Left forelimb (tissue), 1 donor: ENCODE measurements around the gene FAM135A.
"Not testable (repeated sequence)": the region's sequence is repeated elsewhere in the genome, so short reads cannot be mapped to it uniquely, and the experiment has no call there.

ENCODE experiments used
- DNase-seq: peaks from one replicate; pipeline ENCODE4 v3.0.0-alpha.2; 2018; ENCODE audit warnings: low spot score

FAM135A gene

DNA sequence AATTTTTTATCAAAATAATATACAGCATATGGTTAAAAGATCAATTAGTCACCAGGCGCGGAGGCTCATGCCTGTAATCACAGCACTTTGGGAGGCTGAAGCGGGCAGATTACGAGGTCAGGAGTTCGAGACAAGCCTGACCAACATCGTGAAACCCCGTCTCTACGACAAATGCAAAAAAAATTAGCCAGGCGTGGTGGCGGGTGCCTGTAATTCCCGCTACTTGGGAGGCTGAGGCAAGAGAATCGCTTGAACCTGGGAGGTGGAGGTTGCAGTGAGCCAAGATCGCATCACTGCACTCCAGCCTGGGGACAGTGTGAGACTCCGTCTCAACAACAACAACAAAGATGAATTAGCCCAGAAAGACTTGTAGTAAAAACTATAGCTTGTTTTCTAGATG is 46.4 kb downstream of the FAM135A start:
- not testable (repeated sequence) for DNase-seq

DNA sequence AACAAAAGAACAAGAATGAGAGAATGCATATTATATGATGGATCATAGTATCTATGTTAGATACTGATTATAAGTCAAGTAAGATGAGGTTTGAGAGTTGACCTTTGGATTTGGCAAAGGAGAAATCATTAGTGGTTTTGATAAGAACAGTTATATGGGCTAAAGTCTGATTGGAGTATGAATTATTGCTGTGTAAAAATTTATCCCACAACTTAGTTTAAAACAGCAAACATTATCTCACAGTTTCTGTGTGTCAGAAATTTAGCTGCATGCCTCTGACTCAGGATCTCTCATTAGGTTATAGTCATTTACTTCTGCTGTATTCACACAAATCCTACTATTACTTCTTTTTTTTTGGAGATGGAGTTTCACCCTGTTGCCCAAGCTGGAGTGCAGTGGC is 56.7 kb downstream of the FAM135A start:
- DNase-seq, result no peak

DNA sequence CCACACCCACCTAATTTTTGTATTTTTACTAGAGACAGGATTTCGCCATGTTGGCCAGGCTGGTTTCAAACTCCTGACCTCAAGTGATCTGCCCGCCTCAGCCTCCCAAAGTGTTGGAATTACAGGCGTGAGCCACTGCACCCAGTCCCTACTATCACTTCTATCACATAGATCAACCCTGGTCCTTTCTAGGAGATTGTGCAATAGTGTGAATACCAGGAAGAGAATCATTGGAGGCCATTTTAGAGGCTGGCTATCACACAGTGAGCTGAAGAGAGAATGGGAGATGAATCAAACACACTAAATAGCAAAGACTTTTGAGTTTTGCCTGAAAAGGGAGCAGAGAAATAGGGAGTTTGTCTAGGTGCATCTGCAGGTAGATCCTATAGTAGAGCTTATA is 57.2 kb downstream of the FAM135A start:
- DNase-seq, result not testable (repeated sequence)

DNA sequence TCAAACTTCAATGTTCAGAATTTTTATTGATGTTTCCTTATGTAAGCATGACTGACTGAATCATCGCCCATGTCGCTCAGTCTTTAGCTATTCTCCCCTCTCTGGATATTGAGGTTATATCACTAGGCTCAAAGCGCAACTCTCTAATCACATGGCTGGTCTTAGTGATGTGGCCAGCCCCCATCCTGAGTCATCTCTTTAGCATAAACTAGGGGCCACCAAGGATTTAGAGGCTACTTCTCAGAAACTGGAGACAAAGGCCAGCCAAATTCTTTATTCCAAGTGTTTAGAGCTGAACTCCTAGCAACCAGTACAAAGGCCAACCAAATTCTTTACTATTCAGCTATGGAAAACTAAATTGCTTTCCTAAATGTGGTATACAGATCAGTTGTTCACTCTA is 61.4 kb downstream of the FAM135A start:
- DNase-seq, result no peak

GRCh38 chr6:70479236-70479635 is 65.9 kb downstream of the FAM135A start:
- DNase-seq, result no peak

DNA sequence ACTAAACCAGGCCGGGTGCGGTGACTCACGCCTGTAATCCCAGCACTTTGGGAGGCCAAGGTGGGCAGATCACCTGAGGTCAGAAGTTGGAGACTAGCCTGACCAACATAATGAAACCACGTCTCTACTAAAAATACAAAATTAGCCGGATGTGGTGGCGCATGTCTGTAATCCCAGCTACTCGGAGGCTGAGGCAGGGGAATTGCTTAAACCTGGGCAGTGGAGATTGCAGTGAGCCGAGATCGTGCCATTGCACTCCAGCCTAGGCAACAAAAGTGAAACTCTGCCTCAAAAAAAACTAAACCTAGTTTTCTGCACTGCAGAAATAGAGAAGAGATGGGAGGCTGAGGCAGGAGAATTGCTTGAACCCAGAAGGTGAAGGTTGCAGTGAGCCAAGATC is 73.3 kb downstream of the FAM135A start:
- DNase-seq, result not testable (repeated sequence)

GRCh38 chr6:70489364-70489763 is 76.1 kb downstream of the FAM135A start:
- no peak for DNase-seq

GRCh38 chr6:70494833-70495232 is 81.5 kb downstream of the FAM135A start:
- no peak for DNase-seq

DNA sequence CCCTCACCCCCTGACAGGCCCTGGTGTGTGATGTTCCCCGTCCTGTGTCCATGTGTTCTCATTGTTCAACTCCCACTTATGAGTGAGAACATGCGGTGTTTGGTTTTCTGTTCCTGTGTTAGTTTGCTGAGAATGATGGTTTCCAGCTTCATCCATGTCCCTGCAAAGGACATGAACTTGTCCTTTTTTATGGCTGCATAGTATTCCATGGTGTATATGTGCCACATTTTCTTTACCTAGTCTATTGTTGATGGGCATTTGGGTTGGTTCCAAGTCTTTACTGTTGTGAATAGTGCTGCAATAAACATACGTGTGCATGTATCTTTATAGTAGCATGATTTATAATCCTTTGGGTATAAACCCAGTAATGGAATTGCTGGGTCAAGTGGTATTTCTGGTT is 82.5 kb downstream of the FAM135A start:
- DNase-seq, result not testable (repeated sequence)

DNA sequence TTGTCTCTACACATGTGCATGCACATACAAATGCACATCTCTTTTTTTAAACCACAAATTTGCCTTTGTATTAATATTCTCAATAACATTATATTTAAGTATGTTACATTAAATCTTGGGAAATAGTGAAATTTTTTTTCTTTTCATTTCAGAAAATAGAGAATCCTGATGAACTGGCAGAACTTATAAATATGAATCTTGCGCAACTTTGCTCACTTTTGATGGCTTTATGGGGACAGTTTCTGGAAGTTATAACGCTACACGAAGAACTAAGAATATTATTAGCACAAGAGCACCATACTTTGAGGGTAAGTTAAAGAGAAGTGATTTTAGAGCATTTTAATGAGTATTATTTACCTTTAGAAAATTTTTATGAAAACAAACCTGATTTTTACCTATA is 89.2 kb downstream of the FAM135A start:
- no peak for DNase-seq

DNA sequence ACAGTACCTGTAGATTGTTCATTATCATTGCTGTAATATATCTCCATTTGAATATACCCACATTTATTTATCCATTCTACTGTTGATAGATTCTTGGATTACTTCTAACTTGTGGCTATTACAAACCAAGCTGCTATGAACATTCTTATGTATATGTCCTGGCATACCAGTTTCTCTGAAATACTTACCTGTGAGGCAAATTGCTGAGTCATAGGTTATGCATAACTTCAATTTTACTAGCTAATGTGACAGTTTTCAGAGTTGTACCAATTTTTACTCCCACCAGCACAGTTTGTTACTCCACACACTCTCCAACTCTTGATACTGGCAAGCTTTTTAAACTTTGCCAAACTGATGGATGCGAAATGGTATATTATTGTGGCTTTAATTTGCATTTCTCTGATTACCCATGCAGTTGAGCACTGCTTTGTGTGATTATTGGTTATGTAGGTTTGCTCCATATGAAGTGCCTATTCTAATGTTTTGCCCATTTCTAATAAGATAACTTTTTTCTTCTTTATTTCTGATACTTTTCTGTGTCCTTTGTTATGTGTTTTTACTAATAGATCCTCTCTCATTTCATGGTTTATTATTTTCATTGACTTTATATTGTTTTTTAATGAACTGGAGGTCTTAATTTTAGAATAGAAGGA is 90.6 kb downstream of the FAM135A start:
- DNase-seq, result no peak

DNA sequence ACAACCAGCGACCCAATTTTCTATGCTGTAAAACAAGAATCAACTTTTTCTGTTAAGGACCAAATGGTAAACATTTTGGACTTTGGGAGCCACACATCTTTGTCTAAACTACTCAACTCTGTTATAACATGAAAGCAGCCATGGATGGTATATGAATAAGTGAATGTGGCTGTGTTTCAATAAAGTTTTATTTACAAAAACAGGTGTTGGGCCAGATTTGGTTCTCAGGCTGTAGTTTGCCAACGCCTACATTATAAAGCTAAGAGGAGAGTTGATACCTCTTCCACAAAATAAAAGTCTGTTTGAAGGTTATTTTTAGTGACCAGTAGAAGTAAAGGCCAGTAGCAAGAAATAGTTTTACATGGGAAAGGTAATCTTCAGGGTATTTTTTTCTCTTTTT is 93.0 kb downstream of the FAM135A start:
- DNase-seq, result no peak

GRCh38 chr6:70507161-70507560 is 93.9 kb downstream of the FAM135A start:
- no peak for DNase-seq

GRCh38 chr6:70508953-70509352 is 95.6 kb downstream of the FAM135A start:
- no peak for DNase-seq

DNA sequence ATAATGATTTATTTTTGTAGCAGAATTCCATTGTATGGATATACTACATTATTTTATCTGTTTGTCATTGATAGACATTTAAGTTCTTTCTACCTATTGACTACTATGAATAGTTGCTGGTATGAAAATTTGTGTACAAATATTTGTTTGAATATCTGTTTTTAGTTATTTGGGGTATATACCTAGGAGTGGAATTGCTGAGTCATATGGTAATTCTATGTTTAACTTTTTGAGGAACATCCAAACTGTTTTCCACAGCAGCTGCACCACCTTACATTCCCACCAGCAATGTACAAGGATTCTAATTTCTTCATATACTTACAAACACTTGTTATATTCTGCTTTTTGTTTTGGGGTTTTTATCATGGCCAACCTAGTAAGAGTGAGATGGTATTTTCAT is 97.3 kb downstream of the FAM135A start:
- DNase-seq, result no peak

GRCh38 chr6:70518723-70519122 is 105.4 kb downstream of the FAM135A start:
- no peak for DNase-seq

DNA sequence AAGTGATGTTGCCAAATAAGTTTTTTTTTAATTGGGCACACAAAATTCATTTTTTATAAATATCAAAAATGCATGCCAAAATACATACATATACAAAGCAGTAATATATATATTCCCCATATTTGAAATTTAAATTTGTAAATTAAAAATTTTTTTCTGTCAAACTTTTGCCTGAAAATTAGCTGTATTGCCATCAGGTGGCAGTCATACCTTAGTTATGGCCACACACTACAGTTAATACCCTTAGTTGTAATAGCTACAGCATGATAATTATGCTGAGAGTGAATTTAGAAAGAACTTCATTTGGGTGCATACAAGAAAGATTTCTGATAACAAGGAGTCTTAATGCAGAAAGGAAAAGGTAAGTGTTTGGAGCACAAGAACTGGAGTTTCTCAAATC is 107.3 kb downstream of the FAM135A start:
- DNase-seq, result no peak

DNA sequence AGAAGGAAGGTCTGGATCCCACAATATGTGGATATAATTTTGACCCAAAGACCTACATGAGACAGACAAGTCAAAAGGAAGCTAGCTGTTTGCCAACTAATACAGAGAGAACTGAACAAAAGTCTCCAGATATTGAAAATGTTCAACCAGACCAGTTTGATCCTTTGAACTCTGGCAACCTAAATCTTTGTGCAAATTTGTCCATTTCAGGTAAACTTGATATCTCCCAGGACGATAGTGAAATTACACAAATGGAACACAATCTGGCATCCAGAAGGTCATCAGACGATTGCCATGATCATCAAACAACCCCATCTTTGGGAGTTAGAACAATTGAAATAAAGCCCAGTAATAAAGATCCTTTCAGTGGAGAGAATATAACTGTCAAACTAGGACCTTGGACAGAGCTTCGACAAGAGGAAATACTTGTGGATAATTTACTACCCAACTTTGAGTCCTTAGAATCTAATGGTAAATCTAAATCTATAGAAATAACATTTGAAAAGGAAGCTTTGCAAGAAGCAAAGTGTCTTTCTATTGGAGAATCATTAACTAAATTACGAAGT is 111.5 kb downstream of the FAM135A start:
- no peak for DNase-seq

DNA sequence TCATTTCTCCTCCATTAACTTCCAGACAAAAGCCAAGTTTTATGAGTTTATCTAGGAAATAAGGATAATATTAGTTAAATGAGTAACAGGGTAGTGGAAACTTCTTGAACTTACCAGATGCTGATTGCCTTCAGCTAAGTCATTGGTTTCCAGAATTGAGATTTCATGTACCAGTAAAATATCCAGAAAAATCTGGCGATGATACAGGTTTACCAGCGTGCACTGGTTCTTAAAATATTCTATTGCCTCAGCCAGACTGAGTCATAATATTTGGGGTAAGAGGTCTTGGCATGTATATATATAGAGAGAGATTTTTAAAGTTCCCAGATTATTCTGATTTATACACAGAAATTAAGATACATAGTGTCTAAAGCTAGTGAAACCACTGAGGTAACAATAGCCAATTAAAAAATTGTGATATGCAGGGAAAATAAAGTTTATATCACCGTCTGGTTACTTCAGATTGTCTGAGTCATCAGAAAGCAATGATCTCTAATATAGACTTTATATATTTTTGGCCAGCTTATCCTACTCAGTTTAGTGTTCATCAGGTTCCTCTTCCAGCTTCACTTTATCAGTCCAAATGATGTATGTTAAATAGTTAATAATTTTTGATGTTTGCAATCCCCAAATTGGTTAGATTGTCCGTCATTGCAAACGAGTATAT is 113.9 kb downstream of the FAM135A start:
- no peak for DNase-seq

DNA sequence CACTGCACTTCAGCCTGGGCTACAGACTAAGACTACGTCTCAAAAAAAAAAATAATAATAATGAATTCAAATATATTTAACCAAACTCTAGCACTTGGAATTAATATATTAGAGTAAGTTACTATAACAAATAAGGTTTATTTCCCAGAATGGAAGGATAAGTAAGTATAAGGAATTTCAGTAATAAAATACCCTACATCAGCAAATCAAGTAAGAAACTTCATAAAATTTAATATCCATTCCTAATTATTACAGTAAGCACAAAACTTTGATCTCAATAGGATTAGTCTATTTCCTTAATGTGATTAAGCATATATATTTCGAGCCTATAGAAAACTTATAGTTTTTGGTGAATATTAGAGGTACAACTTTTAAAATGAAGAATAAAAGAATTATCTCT is 116.7 kb downstream of the FAM135A start:
- no peak for DNase-seq

- no peak for DNase-seq
Observed at GRCh38 chr6:70531133-70531532, 117.8 kb downstream of the FAM135A start.

- no peak for DNase-seq
Observed at GRCh38 chr6:70537266-70537665, 124.0 kb downstream of the FAM135A start.

- no peak for DNase-seq
Observed at GRCh38 chr6:70538376-70538775, 125.1 kb downstream of the FAM135A start.

GRCh38 chr6:70547313-70547712 is 134.0 kb downstream of the FAM135A start:
- no peak for DNase-seq
